ENCODE data around the gene MRPS12. TPM values are rescaled to one million over a fixed set of nuclear protein-coding genes. Genes with fewer than 3 reads are reported as not detected.

MRPS12 gene
- total and polyA plus RNA-seq, 11 donors = 45.7 to 115 (median 54.4) TPM

DNA sequence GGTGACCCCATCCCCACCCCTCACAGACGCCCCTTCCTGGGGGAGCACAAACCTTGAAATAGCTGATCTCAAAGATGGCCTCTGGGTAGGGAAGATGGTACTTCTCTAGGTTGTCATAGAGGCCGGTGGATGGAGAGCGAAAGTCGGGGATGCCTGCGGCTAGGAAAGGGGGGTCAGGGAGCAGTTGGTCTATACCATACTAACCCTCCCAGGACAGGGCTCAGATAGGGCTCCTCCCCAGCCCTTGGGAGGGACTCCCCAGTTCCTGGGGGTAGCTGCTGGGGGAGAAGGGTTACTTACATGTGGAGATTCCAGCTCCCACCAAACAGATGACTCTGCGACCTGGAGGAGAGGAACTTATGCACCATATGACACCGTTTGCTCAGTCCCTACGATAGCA is 40.9 kb upstream of the MRPS12 start:
- DNase-seq = no peak
- Histone ChIP-seq H3K9me3 (no peaks in the 10 kb centered on the region), H3K36me3 (peaks cover 0 to 59% (median 39%) of the 10 kb centered on the region in 9 donors), H3K27ac (peak overlapping the region in 1 of 12 donors; percentile 57), H3K4me3 (no peak overlapping the region), H3K27me3 (no peaks in the 10 kb centered on the region), H3K4me1 (peaks cover 0 to 27% (median 5%) of the 10 kb centered on the region in 12 donors)
- no peak for TF ChIP-seq POLR2A (IDR thresholded peaks at IDR 0.05)
- TF ChIP-seq, protein P1, sequence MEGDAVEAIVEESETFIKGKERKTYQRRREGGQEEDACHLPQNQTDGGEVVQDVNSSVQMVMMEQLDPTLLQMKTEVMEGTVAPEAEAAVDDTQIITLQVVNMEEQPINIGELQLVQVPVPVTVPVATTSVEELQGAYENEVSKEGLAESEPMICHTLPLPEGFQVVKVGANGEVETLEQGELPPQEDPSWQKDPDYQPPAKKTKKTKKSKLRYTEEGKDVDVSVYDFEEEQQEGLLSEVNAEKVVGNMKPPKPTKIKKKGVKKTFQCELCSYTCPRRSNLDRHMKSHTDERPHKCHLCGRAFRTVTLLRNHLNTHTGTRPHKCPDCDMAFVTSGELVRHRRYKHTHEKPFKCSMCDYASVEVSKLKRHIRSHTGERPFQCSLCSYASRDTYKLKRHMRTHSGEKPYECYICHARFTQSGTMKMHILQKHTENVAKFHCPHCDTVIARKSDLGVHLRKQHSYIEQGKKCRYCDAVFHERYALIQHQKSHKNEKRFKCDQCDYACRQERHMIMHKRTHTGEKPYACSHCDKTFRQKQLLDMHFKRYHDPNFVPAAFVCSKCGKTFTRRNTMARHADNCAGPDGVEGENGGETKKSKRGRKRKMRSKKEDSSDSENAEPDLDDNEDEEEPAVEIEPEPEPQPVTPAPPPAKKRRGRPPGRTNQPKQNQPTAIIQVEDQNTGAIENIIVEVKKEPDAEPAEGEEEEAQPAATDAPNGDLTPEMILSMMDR (IDR thresholded peaks at IDR 0.05) = no peak
- ATAC-seq = no peak
- intact Hi-C loops (cut with DNase I) = loop anchor here in 1 of 10 donors (10.0 kb wide), 1 partner anchor 55 kb away; the partner anchor contains the start of gene ECH1
- 89 to 96% (median 92%) methylated on average over 6 to 8 of the region's 8 CpGs for WGBS, 4 donors

DNA sequence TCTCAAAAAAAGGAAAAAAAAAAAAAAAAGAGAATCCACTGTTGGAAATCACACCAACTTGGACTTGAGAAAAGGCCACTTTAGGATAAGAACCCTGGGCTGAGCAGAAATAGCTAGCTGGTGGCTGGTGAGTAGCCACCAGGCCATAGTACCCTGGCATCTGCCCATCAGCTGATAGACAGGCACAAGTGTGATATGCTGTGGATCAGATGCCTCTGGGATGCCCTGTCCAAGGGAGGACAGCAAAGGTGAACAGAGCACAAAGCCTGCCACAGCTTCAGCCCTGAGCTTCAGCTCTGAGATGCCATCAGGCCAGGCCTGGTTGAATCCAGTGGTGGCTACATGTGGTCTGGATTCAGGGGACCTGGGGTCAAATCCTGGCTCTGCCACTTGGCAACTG is 40.1 kb upstream of the MRPS12 start:
- H3K27me3 ChIP-seq = no peaks in the 10 kb centered on the region
- TF ChIP-seq POLR2A (IDR thresholded peaks at IDR 0.05) = no peak
- TF ChIP-seq, protein P1 (IDR thresholded peaks at IDR 0.05) = no peak
- peaks cover 0 to 59% (median 39%) of the 10 kb centered on the region in 9 donors for H3K36me3 ChIP-seq
- peak overlapping the region in 7 of 12 donors; percentile 8 to 57 (median 26) for H3K27ac ChIP-seq
- peaks cover 0 to 36% (median 5%) of the 10 kb centered on the region in 12 donors for H3K4me1 ChIP-seq
- no peak overlapping the region for H3K4me3 ChIP-seq
- intact Hi-C loops (cut with DNase I) = loop anchor here in 1 of 10 donors (10.0 kb wide), 1 partner anchor 56 kb away; the partner anchor contains the start of gene ECH1
- DNase-seq = peak in 1 of 5 donors; percentile 60
- peak in 3 of 4 donors; percentile 37 to 72 (median 66) for ATAC-seq
- H3K9me3 ChIP-seq = no peaks in the 10 kb centered on the region

DNA sequence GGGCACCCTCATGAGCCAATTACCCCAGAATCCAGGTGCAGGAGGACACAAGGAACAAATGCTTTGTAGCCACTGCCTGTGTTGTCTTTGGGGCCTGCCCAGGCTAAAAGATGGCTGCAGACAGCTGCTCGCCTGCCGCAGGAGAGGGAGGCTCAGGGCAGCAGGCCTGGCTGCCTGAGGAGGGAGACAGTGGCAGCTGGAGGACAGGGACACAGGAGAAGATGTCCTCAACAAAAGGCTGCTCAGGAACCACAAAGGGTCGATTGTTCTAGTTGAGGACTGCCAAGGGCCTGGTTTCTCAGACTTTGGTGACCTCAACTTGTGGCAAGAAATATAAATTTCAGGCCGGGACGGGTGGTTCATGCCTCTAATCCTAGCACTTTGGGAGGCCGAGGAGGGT is 39.0 kb upstream of the MRPS12 start:
- peak overlapping the region in 2 of 12 donors; percentile 54 to 57 for H3K27ac ChIP-seq
- no peaks in the 10 kb centered on the region for H3K27me3 ChIP-seq
- ATAC-seq (no peak), DNase-seq (no peak)
- no peak overlapping the region for H3K4me3 ChIP-seq
- intact Hi-C loops (cut with DNase I) = loop anchor here in 1 of 10 donors (10.0 kb wide), 1 partner anchor 57 kb away; the partner anchor contains the start of gene ECH1
- 79 to 95% (median 91%) methylated on average over 5 to 6 of the region's 6 CpGs for WGBS, 4 donors
- H3K9me3 ChIP-seq = no peaks in the 10 kb centered on the region
- TF ChIP-seq, protein P1 (IDR thresholded peaks at IDR 0.05) = no peak
- TF ChIP-seq POLR2A (IDR thresholded peaks at IDR 0.05) = no peak
- H3K36me3 ChIP-seq = peaks cover 0 to 59% (median 39%) of the 10 kb centered on the region in 9 donors
- peaks cover 0 to 37% (median 4%) of the 10 kb centered on the region in 12 donors for H3K4me1 ChIP-seq

DNA sequence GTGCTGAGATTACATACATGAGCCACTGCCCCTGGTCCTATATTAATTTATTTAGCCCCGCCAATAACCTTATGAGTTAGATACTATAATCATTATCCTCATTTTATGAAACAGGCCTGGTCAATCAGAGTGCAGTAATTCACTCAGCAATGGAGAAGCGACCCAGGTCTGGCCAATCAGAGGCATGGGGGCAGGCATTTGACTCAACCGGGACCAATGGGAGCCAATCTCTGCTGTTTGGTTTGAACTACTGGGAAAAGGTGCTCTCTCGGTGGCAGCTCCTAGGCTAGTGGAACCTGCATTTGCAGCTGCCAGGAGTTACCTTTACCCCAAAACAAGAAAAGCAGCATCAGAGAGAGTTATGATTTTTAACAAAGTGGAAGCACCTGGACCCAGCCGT is 37.9 kb upstream of the MRPS12 start:
- TF ChIP-seq, protein P1 (IDR thresholded peaks at IDR 0.05) = no peak
- no peak for TF ChIP-seq POLR2A (IDR thresholded peaks at IDR 0.05)
- peak overlapping the region in 2 of 12 donors; percentile 25 to 41 for H3K27ac ChIP-seq
- no peaks in the 10 kb centered on the region for H3K9me3 ChIP-seq
- no peak for ATAC-seq
- intact Hi-C loops (cut with DNase I) = loop anchor here in 1 of 10 donors (10.0 kb wide), 1 partner anchor 58 kb away; the partner anchor contains the start of gene ECH1
- WGBS, 4 donors = 78 to 85% (median 81%) methylated on average over 5 of the region's 5 CpGs
- no peak for DNase-seq
- peaks cover 0 to 53% (median 32%) of the 10 kb centered on the region in 9 donors for H3K36me3 ChIP-seq
- peaks cover under 1 to 48% (median 6%) of the 10 kb centered on the region in 12 donors for H3K4me1 ChIP-seq
- no peak overlapping the region for H3K4me3 ChIP-seq
- no peaks in the 10 kb centered on the region for H3K27me3 ChIP-seq
